HepG2 (cell line): ENCODE data around the gene ANAPC5. TPM values are rescaled to one million over a fixed set of nuclear protein-coding genes. Genes with fewer than 3 reads are reported as not detected.

Experiments used
- AFF4 ChIP-seq: sonication (generic); formaldehyde crosslinking; IDR thresholded peaks from 2 replicates; pipeline ENCODE4 v1.4.0; 2020; ENCODE audit warnings: missing genetic modification reagents
- ARID2 ChIP-seq: sonication (generic); formaldehyde crosslinking; IDR thresholded peaks from 2 replicates; pipeline ENCODE4 v1.8.1; 2022; ENCODE audit warnings: mild to moderate bottlenecking, missing genetic modification reagents, borderline replicate concordance
- ATM ChIP-seq: fragments of 450-650 bp; IDR thresholded peaks from 2 replicates; pipeline ENCODE4 v1.7.1; 2017; ENCODE audit warnings: mild to moderate bottlenecking, borderline replicate concordance
- ETV6 ChIP-seq: sonication (generic); formaldehyde crosslinking; conservative IDR thresholded peaks from 2 replicates; pipeline ENCODE4 v1.4.0; 2020; ENCODE audit warnings: missing genetic modification reagents
- FOXO4 ChIP-seq: sonication (generic); formaldehyde crosslinking; conservative IDR thresholded peaks from 2 replicates; pipeline ENCODE4 v1.8.1; 2023; ENCODE audit warnings: missing genetic modification reagents
- GTF3A ChIP-seq: sonication (generic); formaldehyde crosslinking; conservative IDR thresholded peaks from 2 replicates; pipeline ENCODE4 v1.4.0; 2020; ENCODE audit warnings: mild to moderate bottlenecking, missing genetic modification reagents
- IRF2 ChIP-seq: IDR thresholded peaks from 2 replicates; pipeline ENCODE4 v1.6.1; 2018; ENCODE audit warnings: missing genetic modification reagents, missing compliant biosample characterization
- JDP2 ChIP-seq: sonication (generic); formaldehyde crosslinking; IDR thresholded peaks from 2 replicates; pipeline ENCODE4 v1.8.1; 2022; ENCODE audit warnings: missing genetic modification reagents, borderline replicate concordance
- KLF11 ChIP-seq: IDR thresholded peaks from 2 replicates; pipeline ENCODE4 v1.6.1; 2016; ENCODE audit warnings: missing compliant biosample characterization
- MBNL3 ChIP-seq: fragments of 250-450 bp; sonication (Bioruptor Pico); conservative IDR thresholded peaks from 2 replicates; pipeline ENCODE4 v1.8.0; 2022; ENCODE audit warnings: mild to moderate bottlenecking, inconsistent platforms
- NFRKB ChIP-seq: fragments of 450-650 bp; IDR thresholded peaks from 2 replicates; pipeline ENCODE4 v1.6.1; 2017
- NONO ChIP-seq, 2 experiments: fragments of 450-650 bp in 1 of 2; sonication (generic) in 1 of 2; formaldehyde crosslinking in 1 of 2; IDR thresholded peaks in 1 of 2; conservative IDR thresholded peaks in 1 of 2; 2 replicates each; pipeline versions ENCODE4 v1.6.1 to v1.8.0; 2017 to 2022; ENCODE audit warnings: mild to moderate bottlenecking in 1 of 2, missing genetic modification reagents in 1 of 2, moderate library complexity in 1 of 2
- NRL ChIP-seq: sonication (generic); formaldehyde crosslinking; IDR thresholded peaks from 2 replicates; pipeline ENCODE4 v1.5.0; 2020; ENCODE audit warnings: missing genetic modification reagents, mild to moderate bottlenecking, moderate library complexity, borderline replicate concordance
- REPIN1 ChIP-seq: sonication (generic); formaldehyde crosslinking; IDR thresholded peaks from 2 replicates; pipeline ENCODE4 v1.8.0; 2022; ENCODE audit warnings: missing genetic modification reagents, low read depth, mild to moderate bottlenecking, borderline replicate concordance
- ZFP37 ChIP-seq: sonication (generic); formaldehyde crosslinking; IDR thresholded peaks from 2 replicates; pipeline ENCODE4 v1.4.0; 2020; ENCODE audit warnings: missing genetic modification reagents, borderline replicate concordance
- ZFP90 ChIP-seq: sonication (generic); formaldehyde crosslinking; IDR thresholded peaks from 2 replicates; pipeline ENCODE4 v1.8.0; 2022; ENCODE audit warnings: missing genetic modification reagents, mild to moderate bottlenecking, inconsistent platforms, borderline replicate concordance
- ZNF710 ChIP-seq: sonication (generic); formaldehyde crosslinking; IDR thresholded peaks from 2 replicates; pipeline ENCODE4 v1.5.0; 2020; ENCODE audit warnings: mild to moderate bottlenecking, missing genetic modification reagents, borderline replicate concordance
- ZNF747 ChIP-seq: sonication (generic); formaldehyde crosslinking; IDR thresholded peaks from 2 replicates; pipeline ENCODE4 v1.8.1; 2023; ENCODE audit warnings: missing genetic modification reagents, mild to moderate bottlenecking, borderline replicate concordance
- polyA plus RNA-seq, 8 experiments: library from polyadenylated mRNA; depleted of rRNA in 3 of 8; stranded (reverse) in 7 of 8; unstranded in 1 of 8; fragments of >200 nt; fragmentation: Illumina TruSeq in 4 of 8; extraction: Trizol in 4 of 8; gene quantifications; 2 replicates each; pipeline versions ENCODE4 v1.2.1 to v1.2.3, GENCODE V29; 2011 to 2016; ENCODE audit warnings: low read depth in 4 of 8, missing spikeins in 1 of 8, mixed read lengths in 1 of 8; ENCODE audit not compliant: insufficient read depth in 1 of 8
- total RNA-seq, 5 experiments: library from RNA; depleted of rRNA; stranded (reverse); fragments of >200 nt; fragmentation: Illumina TruSeq; extraction: Trizol; gene quantifications; 2 replicates each; pipeline ENCODE4 v1.2.3, GENCODE V29; 2016; ENCODE audit warnings: low read depth in 1 of 5
- TF ChIP-seq, protein P1 (sequence below): sonication (generic); formaldehyde crosslinking; conservative IDR thresholded peaks from 2 replicates; pipeline ENCODE4 v1.5.0; 2020; ENCODE audit warnings: missing genetic modification reagents

Gene ANAPC5
- total and polyA plus RNA-seq, 2 of the 13 experiments (the other 11 are each of a cell fraction or from before 2014, with no cell fraction given), result 146 to 161 TPM

GRCh38 chr12:121399391-121400331 is 47.5 kb upstream of the ANAPC5 start, which contains the start of gene RNF34 (continued):
- no peak for TF ChIP-seq NFRKB
- TF ChIP-seq KLF11 (CRISPR knock-in tag), result peak; percentile 99
- TF ChIP-seq ZFP90 (CRISPR knock-in tag), result no peak; the same call in 1 of the 2 replicates
- TF ChIP-seq ZFP37, result no peak
- TF ChIP-seq ATM, result no peak
- TF ChIP-seq ZNF747 (CRISPR knock-in tag), result 0 out of 2 replicates have a peak, but pooled peaks have one; percentile 13
- TF ChIP-seq GTF3A (CRISPR knock-in tag), result no peak
- 0 out of 2 replicates have a peak, but pooled peaks have one; percentile 40 for TF ChIP-seq FOXO4 (CRISPR knock-in tag)
- peak; percentile 64; the same call in 1 of the 2 replicates for TF ChIP-seq ARID2 (CRISPR knock-in tag)
- no peak for TF ChIP-seq MBNL3 (CRISPR knock-in tag)
- TF ChIP-seq JDP2 (CRISPR knock-in tag), result no peak
- TF ChIP-seq AFF4 (CRISPR knock-in tag), result no peak; the same call in 1 of the 2 replicates
- no peak for TF ChIP-seq NONO (IDR thresholded peaks at IDR 0.05)
- TF ChIP-seq NONO (CRISPR knock-in tag; conservative IDR thresholded peaks at IDR 0.05), result peak; percentile 79
- peak; percentile 81 for TF ChIP-seq IRF2 (CRISPR knock-in tag)
- peak; percentile 13; the same call in 1 of the 2 replicates for TF ChIP-seq NRL (CRISPR knock-in tag)
- TF ChIP-seq ZNF710 (CRISPR knock-in tag), result no peak
- TF ChIP-seq, protein P1, sequence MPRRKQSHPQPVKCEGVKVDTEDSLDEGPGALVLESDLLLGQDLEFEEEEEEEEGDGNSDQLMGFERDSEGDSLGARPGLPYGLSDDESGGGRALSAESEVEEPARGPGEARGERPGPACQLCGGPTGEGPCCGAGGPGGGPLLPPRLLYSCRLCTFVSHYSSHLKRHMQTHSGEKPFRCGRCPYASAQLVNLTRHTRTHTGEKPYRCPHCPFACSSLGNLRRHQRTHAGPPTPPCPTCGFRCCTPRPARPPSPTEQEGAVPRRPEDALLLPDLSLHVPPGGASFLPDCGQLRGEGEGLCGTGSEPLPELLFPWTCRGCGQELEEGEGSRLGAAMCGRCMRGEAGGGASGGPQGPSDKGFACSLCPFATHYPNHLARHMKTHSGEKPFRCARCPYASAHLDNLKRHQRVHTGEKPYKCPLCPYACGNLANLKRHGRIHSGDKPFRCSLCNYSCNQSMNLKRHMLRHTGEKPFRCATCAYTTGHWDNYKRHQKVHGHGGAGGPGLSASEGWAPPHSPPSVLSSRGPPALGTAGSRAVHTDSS, result no peak
- peak; percentile 12; the same call in 1 of the 2 replicates for TF ChIP-seq ETV6
- no peak; the same call in 1 of the 2 replicates for TF ChIP-seq REPIN1 (CRISPR knock-in tag)
